ENCODE measurements around the gene XXYLT1. TPM values are rescaled to one million over a fixed set of nuclear protein-coding genes. Genes with fewer than 3 reads are reported as not detected.

The XXYLT1 gene
- total RNA-seq, 1 donor from 2014 or later = 16.4 TPM

DNA sequence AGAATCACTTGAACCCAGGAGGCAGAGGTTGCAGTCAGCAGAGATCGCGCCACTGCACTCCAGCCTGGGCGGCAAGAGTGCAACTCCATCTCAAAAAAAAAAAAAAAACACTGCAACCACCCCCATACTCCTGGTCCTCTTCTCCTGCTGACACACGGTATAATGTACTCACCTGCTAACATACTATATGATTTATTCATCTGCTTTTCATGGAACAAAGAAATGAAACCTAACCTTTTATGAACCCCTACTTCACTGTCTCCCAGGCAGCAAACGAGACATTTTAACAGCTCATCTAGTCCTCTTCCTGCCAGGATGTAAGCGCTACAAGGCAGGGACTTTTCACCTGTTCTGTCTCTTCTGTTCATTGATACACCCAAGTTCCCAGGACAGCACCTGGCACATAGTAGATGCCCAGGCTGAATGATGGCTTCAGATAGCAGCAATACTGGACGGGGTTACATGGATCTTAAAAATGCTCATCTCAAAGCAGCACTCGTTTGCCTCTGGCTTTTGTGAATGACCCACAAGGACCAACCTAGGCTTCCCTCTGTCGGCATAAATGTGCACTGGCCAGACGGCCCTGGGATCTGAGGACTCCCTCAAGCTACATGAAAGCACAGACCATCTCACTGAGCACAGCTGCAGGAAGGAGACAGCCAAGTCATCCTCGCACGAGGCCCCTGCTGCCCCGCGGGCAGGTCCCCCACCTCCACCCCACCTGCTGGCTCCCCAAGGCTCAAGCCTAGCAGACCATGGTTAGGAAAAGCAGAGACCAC is 20.3 kb downstream of the XXYLT1 start:
- no peak overlapping the region for H3K4me3 ChIP-seq (ENCODE audit: low read depth, low read length)
- TF ChIP-seq, protein P1, sequence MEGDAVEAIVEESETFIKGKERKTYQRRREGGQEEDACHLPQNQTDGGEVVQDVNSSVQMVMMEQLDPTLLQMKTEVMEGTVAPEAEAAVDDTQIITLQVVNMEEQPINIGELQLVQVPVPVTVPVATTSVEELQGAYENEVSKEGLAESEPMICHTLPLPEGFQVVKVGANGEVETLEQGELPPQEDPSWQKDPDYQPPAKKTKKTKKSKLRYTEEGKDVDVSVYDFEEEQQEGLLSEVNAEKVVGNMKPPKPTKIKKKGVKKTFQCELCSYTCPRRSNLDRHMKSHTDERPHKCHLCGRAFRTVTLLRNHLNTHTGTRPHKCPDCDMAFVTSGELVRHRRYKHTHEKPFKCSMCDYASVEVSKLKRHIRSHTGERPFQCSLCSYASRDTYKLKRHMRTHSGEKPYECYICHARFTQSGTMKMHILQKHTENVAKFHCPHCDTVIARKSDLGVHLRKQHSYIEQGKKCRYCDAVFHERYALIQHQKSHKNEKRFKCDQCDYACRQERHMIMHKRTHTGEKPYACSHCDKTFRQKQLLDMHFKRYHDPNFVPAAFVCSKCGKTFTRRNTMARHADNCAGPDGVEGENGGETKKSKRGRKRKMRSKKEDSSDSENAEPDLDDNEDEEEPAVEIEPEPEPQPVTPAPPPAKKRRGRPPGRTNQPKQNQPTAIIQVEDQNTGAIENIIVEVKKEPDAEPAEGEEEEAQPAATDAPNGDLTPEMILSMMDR (conservative IDR thresholded peaks at IDR 0.05; ENCODE audit: low read depth, low read length) = peak; percentile 19
- no peak for DNase-seq (ENCODE audit: low read depth)

DNA sequence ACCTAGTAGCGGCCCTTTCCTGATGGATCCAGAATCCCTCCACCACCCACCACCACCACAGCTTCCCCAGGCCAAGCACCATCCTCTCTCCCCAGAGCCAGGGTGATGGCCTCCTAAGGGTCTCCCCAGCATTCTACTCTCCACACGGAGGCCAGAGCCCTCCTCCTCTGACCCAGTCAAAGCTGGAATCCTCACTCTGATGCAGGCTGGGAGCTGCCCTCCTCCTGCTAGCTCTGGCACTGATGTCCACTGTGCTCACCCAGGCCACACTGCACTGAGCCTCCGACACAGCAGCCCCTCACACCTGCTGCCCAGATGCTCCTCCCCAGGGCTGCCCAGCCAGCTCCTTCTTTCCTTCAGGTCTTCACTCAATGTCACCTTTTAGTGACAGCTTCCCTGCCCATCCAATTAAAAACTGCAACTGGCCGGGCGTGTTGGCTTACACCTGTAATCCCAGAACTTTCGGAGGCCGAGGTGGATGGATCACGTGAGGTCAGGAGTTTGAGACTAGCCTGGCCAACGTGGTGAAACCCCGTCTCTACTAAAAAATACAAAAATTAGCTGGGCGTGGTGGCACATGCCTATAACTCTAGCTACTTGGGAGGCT is 21.0 kb downstream of the XXYLT1 start:
- TF ChIP-seq, protein P1 (conservative IDR thresholded peaks at IDR 0.05; ENCODE audit: low read depth, low read length) = no peak
- DNase-seq (ENCODE audit: low read depth) = no peak
- no peak overlapping the region for H3K4me3 ChIP-seq (ENCODE audit: low read depth, low read length)

DNA sequence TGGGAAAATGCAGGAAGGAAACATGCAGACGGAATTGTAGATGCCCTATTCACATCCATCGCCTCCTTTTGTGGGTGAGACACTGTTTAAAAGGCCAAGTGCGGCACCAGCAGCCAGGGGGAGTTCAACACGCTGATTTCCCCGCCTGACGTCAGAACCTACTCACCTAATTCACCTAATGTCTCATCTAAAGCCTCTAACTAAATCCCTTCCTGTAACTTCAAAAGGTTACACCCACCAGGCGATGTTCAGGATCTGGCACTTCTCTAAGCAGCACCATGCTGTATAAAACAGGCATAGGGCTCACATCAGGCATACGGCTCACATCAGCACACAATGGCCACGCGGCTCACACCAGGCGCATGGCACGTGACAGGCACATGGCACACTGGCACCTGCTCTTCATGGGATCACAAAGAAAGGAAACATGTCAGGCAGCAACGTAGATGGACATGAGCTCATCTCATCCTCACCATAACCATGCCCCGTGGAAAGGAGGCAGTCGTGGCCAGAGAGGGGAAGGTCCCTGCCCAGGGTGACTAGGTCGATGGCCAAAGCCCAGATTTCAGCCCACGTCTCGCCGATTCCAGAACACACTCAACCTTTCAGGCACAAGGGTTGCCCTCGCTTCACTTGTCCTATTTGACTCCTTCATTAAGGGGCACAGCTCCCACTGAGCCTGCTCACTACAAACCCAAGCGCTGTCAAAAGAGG is 21.7 kb downstream of the XXYLT1 start:
- H3K4me3 ChIP-seq (ENCODE audit: low read depth, low read length) = no peak overlapping the region
- TF ChIP-seq, protein P1 (conservative IDR thresholded peaks at IDR 0.05; ENCODE audit: low read depth, low read length) = no peak

DNA sequence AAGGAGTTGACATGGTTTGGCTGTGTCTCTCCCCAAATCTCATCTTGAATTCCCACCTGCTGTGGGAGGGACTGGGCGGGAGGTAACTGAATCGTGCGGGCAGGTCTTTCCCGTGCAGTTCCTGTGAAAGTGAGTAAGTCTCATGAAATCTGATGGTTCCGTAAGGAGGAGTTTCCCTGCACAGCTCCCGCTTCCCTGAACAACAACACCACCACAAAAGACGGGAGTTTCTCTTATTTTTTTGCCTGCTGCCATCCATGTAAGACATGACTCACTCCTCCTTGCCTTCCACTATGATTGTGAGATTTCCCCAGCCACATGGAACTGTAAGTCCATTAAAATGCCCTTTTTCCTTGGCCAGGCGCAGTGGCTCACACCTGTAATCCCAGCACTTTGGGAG is 22.7 kb downstream of the XXYLT1 start:
- TF ChIP-seq, protein P1 (conservative IDR thresholded peaks at IDR 0.05; ENCODE audit: low read depth, low read length) = no peak
- DNase-seq (ENCODE audit: low read depth) = no peak
- H3K4me3 ChIP-seq (ENCODE audit: low read depth, low read length) = no peak overlapping the region

More for the DNA sequence above, 21.7 kb downstream of the XXYLT1 start:
- DNase-seq (ENCODE audit: low read depth) = no peak

DNA sequence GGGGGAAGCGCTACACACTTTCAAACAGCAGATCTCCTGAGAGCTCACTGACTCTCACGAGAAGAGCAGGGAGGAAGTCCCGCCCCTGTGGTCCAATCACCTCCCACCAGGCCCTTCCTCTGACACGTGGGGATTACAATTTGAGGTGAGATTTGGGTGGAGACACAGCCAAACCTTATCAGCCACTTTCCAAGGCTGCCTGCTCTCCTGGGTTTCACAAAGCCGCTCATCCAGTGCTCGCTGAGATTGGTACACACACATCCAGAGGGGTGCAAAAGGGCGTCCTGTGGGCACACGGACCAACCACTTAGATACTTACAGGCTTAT is 23.1 kb downstream of the XXYLT1 start:
- DNase-seq (ENCODE audit: low read depth) = no peak
- TF ChIP-seq, protein P1 (conservative IDR thresholded peaks at IDR 0.05; ENCODE audit: low read depth, low read length) = no peak
- no peak overlapping the region for H3K4me3 ChIP-seq (ENCODE audit: low read depth, low read length)

DNA sequence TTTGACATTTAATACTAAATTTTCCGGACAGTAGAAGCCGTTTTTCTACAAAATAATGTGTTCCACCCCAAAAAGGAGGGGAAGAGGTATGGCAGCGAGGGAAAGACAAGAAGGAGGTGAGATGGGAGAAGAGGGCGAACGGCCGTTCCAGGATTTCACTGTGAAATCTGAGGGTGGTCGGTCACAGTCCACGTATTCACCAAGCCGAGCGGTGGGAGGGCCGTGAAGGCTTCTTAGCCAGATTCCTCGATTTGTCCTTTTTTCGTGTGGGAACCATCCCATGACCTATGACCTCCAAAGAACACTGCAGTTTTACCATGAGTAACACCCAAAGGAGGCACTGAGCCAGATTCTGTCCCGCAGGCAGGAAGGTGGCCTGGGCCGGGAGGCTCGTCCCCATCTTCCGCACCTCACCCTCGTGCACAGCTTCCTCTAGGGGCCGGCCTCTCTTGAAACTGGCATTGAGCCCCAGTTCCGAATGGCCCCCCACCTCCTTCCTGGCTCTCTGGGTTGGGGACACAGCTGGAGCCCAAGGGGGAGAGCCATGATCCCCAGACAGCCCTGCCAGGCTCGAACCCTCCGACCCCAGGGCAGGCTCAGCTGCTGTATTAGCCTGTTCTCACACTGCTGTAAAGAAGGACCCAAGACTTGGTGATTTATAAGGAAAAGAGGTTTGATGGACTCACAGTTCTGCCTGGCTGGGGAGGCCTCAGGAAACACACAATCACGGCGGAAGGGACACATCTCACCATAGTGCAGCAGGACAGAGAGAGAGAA is 23.7 kb downstream of the XXYLT1 start:
- DNase-seq (ENCODE audit: low read depth) = no peak
- TF ChIP-seq, protein P1 (conservative IDR thresholded peaks at IDR 0.05; ENCODE audit: low read depth, low read length) = no peak
- no peak overlapping the region for H3K4me3 ChIP-seq (ENCODE audit: low read depth, low read length)

Data from epithelial cell of proximal tubule (primary cell).